Measurements from ENCODE around the gene CEP128. TPM values are rescaled to one million over a fixed set of nuclear protein-coding genes. Genes with fewer than 3 reads are reported as not detected.

CEP128 gene
- polyA plus RNA-seq, 4 donors = 0.22 to 2.2 (median 1.1) TPM

- FAIRE-seq (no peak), DNase-seq (no peak)
- Histone ChIP-seq H3K27ac (ENCODE audit: low read depth in 1 of 3, low read length in 2 of 3) (no peak overlapping the region), H3K4me3 (ENCODE audit: low read depth in 1 of 3, low read length in 3 of 3) (no peak overlapping the region), H3K9me3 (ENCODE audit: control insufficient read depth in 2 of 2, insufficient read depth in 1 of 2, low read depth in 1 of 2, low read length in 1 of 2) (no peaks in the 10 kb centered on the region), H3K36me3 (ENCODE audit: control insufficient read depth in 3 of 3, insufficient read depth in 2 of 3, low read depth in 1 of 3, low read length in 3 of 3) (peaks cover 0 to 2% (median 0%) of the 10 kb centered on the region in 3 donors), H3K27me3 (ENCODE audit: control insufficient read depth in 3 of 3, insufficient read depth in 3 of 3, low read length in 3 of 3) (no peaks in the 10 kb centered on the region), H3K4me1 (ENCODE audit: control insufficient read depth in 3 of 3, insufficient read depth in 2 of 3, low read depth in 1 of 3, low read length in 2 of 3) (no peaks in the 10 kb centered on the region)
- 67 to 83% (median 70%) methylated on average over 1 of the region's 1 CpG for WGBS, 3 donors
Observed at GRCh38 chr14:80902608-80903007, 38.9 kb downstream of the CEP128 start.

GRCh38 chr14:80901822-80902221, 39.7 kb downstream of the CEP128 start:
- no peaks in the 10 kb centered on the region for H3K9me3 ChIP-seq (ENCODE audit: control insufficient read depth in 2 of 2, insufficient read depth in 1 of 2, low read depth in 1 of 2, low read length in 1 of 2)
- no peak for FAIRE-seq

GRCh38 chr14:80901260-80901659, 40.3 kb downstream of the CEP128 start:
- 67 to 79% (median 76%) methylated on average over 3 of the region's 3 CpGs for WGBS, 3 donors
- FAIRE-seq = no peak
- Histone ChIP-seq H3K36me3 (ENCODE audit: control insufficient read depth in 3 of 3, insufficient read depth in 2 of 3, low read depth in 1 of 3, low read length in 3 of 3) (peaks cover 0 to 2% (median 0%) of the 10 kb centered on the region in 3 donors), H3K4me3 (ENCODE audit: low read depth in 1 of 3, low read length in 3 of 3) (no peak overlapping the region), H3K4me1 (ENCODE audit: control insufficient read depth in 3 of 3, insufficient read depth in 2 of 3, low read depth in 1 of 3, low read length in 2 of 3) (no peaks in the 10 kb centered on the region), H3K27ac (ENCODE audit: low read depth in 1 of 3, low read length in 2 of 3) (no peak overlapping the region), H3K9me3 (ENCODE audit: control insufficient read depth in 2 of 2, insufficient read depth in 1 of 2, low read depth in 1 of 2, low read length in 1 of 2) (no peaks in the 10 kb centered on the region), H3K27me3 (ENCODE audit: control insufficient read depth in 3 of 3, insufficient read depth in 3 of 3, low read length in 3 of 3) (no peaks in the 10 kb centered on the region)
- DNase-seq = no peak

More at GRCh38 chr14:80901822-80902221, 39.7 kb downstream of the CEP128 start:
- Histone ChIP-seq H3K27ac (ENCODE audit: low read depth in 1 of 3, low read length in 2 of 3) (no peak overlapping the region), H3K36me3 (ENCODE audit: control insufficient read depth in 3 of 3, insufficient read depth in 2 of 3, low read depth in 1 of 3, low read length in 3 of 3) (peaks cover 0 to 2% (median 0%) of the 10 kb centered on the region in 3 donors), H3K27me3 (ENCODE audit: control insufficient read depth in 3 of 3, insufficient read depth in 3 of 3, low read length in 3 of 3) (no peaks in the 10 kb centered on the region), H3K4me3 (ENCODE audit: low read depth in 1 of 3, low read length in 3 of 3) (no peak overlapping the region), H3K4me1 (ENCODE audit: control insufficient read depth in 3 of 3, insufficient read depth in 2 of 3, low read depth in 1 of 3, low read length in 2 of 3) (no peaks in the 10 kb centered on the region)
- no peak for DNase-seq
- WGBS, 3 donors = 79 to 91% (median 86%) methylated on average over 3 of the region's 3 CpGs

GRCh38 chr14:80872645-80873044, 68.9 kb downstream of the CEP128 start:
- 72 to 87% (median 78%) methylated on average over 2 of the region's 2 CpGs for WGBS, 3 donors
- no peak for FAIRE-seq
- H3K4me1 ChIP-seq (ENCODE audit: control insufficient read depth in 3 of 3, insufficient read depth in 2 of 3, low read depth in 1 of 3, low read length in 2 of 3) = no peaks in the 10 kb centered on the region
- H3K4me3 ChIP-seq (ENCODE audit: low read depth in 1 of 3, low read length in 3 of 3) = no peak overlapping the region
- no peak for DNase-seq
- H3K27me3 ChIP-seq (ENCODE audit: control insufficient read depth in 3 of 3, insufficient read depth in 3 of 3, low read length in 3 of 3) = no peaks in the 10 kb centered on the region
- no peaks in the 10 kb centered on the region for H3K36me3 ChIP-seq (ENCODE audit: control insufficient read depth in 3 of 3, insufficient read depth in 2 of 3, low read depth in 1 of 3, low read length in 3 of 3)
- peaks cover 0 to 3% of the 10 kb centered on the region in 2 donors for H3K9me3 ChIP-seq (ENCODE audit: control insufficient read depth in 2 of 2, insufficient read depth in 1 of 2, low read depth in 1 of 2, low read length in 1 of 2)
- H3K27ac ChIP-seq (ENCODE audit: low read depth in 1 of 3, low read length in 2 of 3) = no peak overlapping the region

- Histone ChIP-seq H3K9me3 (ENCODE audit: control insufficient read depth in 2 of 2, insufficient read depth in 1 of 2, low read depth in 1 of 2, low read length in 1 of 2) (peaks cover 0 to 15% of the 10 kb centered on the region in 2 donors), H3K4me1 (ENCODE audit: control insufficient read depth in 3 of 3, insufficient read depth in 2 of 3, low read depth in 1 of 3, low read length in 2 of 3) (no peaks in the 10 kb centered on the region), H3K36me3 (ENCODE audit: control insufficient read depth in 3 of 3, insufficient read depth in 2 of 3, low read depth in 1 of 3, low read length in 3 of 3) (peaks cover 0 to 3% (median 2%) of the 10 kb centered on the region in 3 donors), H3K4me3 (ENCODE audit: low read depth in 1 of 3, low read length in 3 of 3) (no peak overlapping the region), H3K27ac (ENCODE audit: low read depth in 1 of 3, low read length in 2 of 3) (no peak overlapping the region), H3K27me3 (ENCODE audit: control insufficient read depth in 3 of 3, insufficient read depth in 3 of 3, low read length in 3 of 3) (no peaks in the 10 kb centered on the region)
- 78 to 90% (median 88%) methylated on average over 1 of the region's 1 CpG for WGBS, 3 donors
- FAIRE-seq = no peak
- DNase-seq = no peak
Observed at GRCh38 chr14:80868260-80868659, 73.3 kb downstream of the CEP128 start.

GRCh38 chr14:80867798-80868197, 73.7 kb downstream of the CEP128 start:
- FAIRE-seq (no peak), DNase-seq (no peak)
- WGBS, 3 donors = 95 to 98% (median 97%) methylated on average over 2 of the region's 2 CpGs
- Histone ChIP-seq H3K27me3 (ENCODE audit: control insufficient read depth in 3 of 3, insufficient read depth in 3 of 3, low read length in 3 of 3) (no peaks in the 10 kb centered on the region), H3K4me1 (ENCODE audit: control insufficient read depth in 3 of 3, insufficient read depth in 2 of 3, low read depth in 1 of 3, low read length in 2 of 3) (no peaks in the 10 kb centered on the region), H3K27ac (ENCODE audit: low read depth in 1 of 3, low read length in 2 of 3) (no peak overlapping the region), H3K9me3 (ENCODE audit: control insufficient read depth in 2 of 2, insufficient read depth in 1 of 2, low read depth in 1 of 2, low read length in 1 of 2) (peaks cover 0 to 15% of the 10 kb centered on the region in 2 donors), H3K4me3 (ENCODE audit: low read depth in 1 of 3, low read length in 3 of 3) (no peak overlapping the region), H3K36me3 (ENCODE audit: control insufficient read depth in 3 of 3, insufficient read depth in 2 of 3, low read depth in 1 of 3, low read length in 3 of 3) (peaks cover 0 to 3% (median 2%) of the 10 kb centered on the region in 3 donors)

- WGBS, 3 donors = 15 to 73% (median 17%) methylated on average over 1 of the region's 1 CpG
- no peak for DNase-seq
- no peaks in the 10 kb centered on the region for H3K4me1 ChIP-seq (ENCODE audit: control insufficient read depth in 3 of 3, insufficient read depth in 2 of 3, low read depth in 1 of 3, low read length in 2 of 3)
- H3K4me3 ChIP-seq (ENCODE audit: low read depth in 1 of 3, low read length in 3 of 3) = no peak overlapping the region
- H3K27ac ChIP-seq (ENCODE audit: low read depth in 1 of 3, low read length in 2 of 3) = no peak overlapping the region
- H3K9me3 ChIP-seq (ENCODE audit: control insufficient read depth in 2 of 2, insufficient read depth in 1 of 2, low read depth in 1 of 2, low read length in 1 of 2) = peaks cover 0 to 15% of the 10 kb centered on the region in 2 donors
- peaks cover 0 to 3% (median 2%) of the 10 kb centered on the region in 3 donors for H3K36me3 ChIP-seq (ENCODE audit: control insufficient read depth in 3 of 3, insufficient read depth in 2 of 3, low read depth in 1 of 3, low read length in 3 of 3)
- H3K27me3 ChIP-seq (ENCODE audit: control insufficient read depth in 3 of 3, insufficient read depth in 3 of 3, low read length in 3 of 3) = no peaks in the 10 kb centered on the region
- FAIRE-seq = no peak
Observed at GRCh38 chr14:80867091-80867490, 74.4 kb downstream of the CEP128 start.

- DNase-seq (no peak), FAIRE-seq (no peak)
- 92 to 99% (median 96%) methylated on average over 2 of the region's 2 CpGs for WGBS, 3 donors
- Histone ChIP-seq H3K27ac (ENCODE audit: low read depth in 1 of 3, low read length in 2 of 3) (no peak overlapping the region), H3K27me3 (ENCODE audit: control insufficient read depth in 3 of 3, insufficient read depth in 3 of 3, low read length in 3 of 3) (no peaks in the 10 kb centered on the region), H3K4me1 (ENCODE audit: control insufficient read depth in 3 of 3, insufficient read depth in 2 of 3, low read depth in 1 of 3, low read length in 2 of 3) (no peaks in the 10 kb centered on the region), H3K4me3 (ENCODE audit: low read depth in 1 of 3, low read length in 3 of 3) (no peak overlapping the region), H3K9me3 (ENCODE audit: control insufficient read depth in 2 of 2, insufficient read depth in 1 of 2, low read depth in 1 of 2, low read length in 1 of 2) (peaks cover 0 to 15% of the 10 kb centered on the region in 2 donors), H3K36me3 (ENCODE audit: control insufficient read depth in 3 of 3, insufficient read depth in 2 of 3, low read depth in 1 of 3, low read length in 3 of 3) (peaks cover 0 to 3% (median 2%) of the 10 kb centered on the region in 3 donors)
Observed at GRCh38 chr14:80865565-80865964, 76.0 kb downstream of the CEP128 start.

GRCh38 chr14:80862983-80863382, 78.6 kb downstream of the CEP128 start:
- H3K4me1 ChIP-seq (ENCODE audit: control insufficient read depth in 3 of 3, insufficient read depth in 2 of 3, low read depth in 1 of 3, low read length in 2 of 3) = no peaks in the 10 kb centered on the region
- FAIRE-seq (no peak), DNase-seq (no peak)
- H3K9me3 ChIP-seq (ENCODE audit: control insufficient read depth in 2 of 2, insufficient read depth in 1 of 2, low read depth in 1 of 2, low read length in 1 of 2) = peaks cover 0 to 15% of the 10 kb centered on the region in 2 donors
- H3K36me3 ChIP-seq (ENCODE audit: control insufficient read depth in 3 of 3, insufficient read depth in 2 of 3, low read depth in 1 of 3, low read length in 3 of 3) = peaks cover 0 to 3% (median 2%) of the 10 kb centered on the region in 3 donors
- no peaks in the 10 kb centered on the region for H3K27me3 ChIP-seq (ENCODE audit: control insufficient read depth in 3 of 3, insufficient read depth in 3 of 3, low read length in 3 of 3)
- WGBS, 3 donors = 73 to 82% (median 74%) methylated on average over 3 of the region's 3 CpGs
- H3K27ac ChIP-seq (ENCODE audit: low read depth in 1 of 3, low read length in 2 of 3) = no peak overlapping the region
- H3K4me3 ChIP-seq (ENCODE audit: low read depth in 1 of 3, low read length in 3 of 3) = no peak overlapping the region

Data from small intestine (tissue), 7 donors.